GM18907 (cell line): Measurements from ENCODE around the gene OST4.

Source experiments
- ATAC-seq: cut with Tn5 transposase; IDR thresholded peaks from one replicate; pipeline ENCODE4 v1.9.1; 2021; ENCODE audit warnings: mild to moderate bottlenecking, moderate library complexity; ENCODE audit not compliant: unreplicated experiment

The OST4 gene

DNA sequence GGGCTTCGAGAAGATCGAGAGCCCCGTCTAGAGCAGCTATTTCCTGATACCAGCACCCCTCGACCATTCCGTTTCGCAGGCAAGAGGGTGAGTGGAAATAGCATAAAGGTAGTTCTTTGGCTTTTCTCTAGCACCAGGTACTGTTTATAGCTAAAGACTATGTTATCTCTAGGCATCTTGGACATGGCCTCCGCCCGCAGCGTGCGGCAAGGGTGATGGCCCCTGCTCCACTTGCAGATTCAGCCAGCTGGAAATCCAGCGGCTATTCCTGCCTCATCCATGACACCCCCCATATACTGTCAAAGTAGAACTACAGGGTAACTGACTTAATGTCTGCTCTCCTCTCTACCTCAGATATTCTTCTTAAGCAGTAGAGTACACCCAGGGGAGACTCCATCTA lies 16.7 kb downstream of the OST4 start:
- ATAC-seq = no peak

GRCh38 chr2:27053776-27054175 lies 17.7 kb downstream of the OST4 start:
- no peak for ATAC-seq

GRCh38 chr2:27053321-27053720 lies 18.1 kb downstream of the OST4 start:
- ATAC-seq = no peak

DNA sequence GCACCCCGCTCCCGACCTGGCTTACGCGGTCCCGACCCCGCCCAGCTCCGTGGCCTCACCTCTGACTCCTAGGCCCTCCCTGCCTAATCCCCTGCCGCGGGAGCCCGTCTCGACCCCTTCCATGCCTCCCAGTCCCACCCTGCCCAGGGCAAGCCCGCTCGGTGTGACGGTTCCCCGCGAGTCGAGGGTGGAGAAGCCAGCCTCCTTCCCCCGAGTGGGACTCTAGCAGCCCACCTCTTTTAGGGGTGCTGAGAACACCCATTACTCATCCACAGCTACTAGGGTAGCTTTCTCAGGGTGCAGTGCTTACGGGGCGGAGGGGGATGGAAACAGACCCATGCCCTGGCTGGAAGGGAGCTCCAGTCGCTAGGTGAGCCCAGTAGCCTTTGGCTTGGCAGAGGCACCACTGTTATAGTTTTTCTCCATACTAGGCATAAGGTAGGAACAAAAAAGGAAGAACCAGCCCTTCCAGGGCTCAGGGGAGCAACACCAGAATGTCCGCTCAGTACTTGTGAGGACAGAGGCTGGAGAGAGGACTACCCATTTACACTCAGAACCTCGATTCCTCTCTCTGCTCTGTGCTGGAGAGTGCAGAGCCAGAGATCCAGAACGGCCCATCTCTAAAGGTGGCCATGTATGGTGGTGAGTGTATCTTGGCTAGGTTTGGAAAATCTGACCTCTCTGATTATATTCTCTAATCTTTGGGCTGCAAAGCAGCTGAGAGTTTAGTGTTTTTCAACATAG lies 19.4 kb downstream of the OST4 start:
- no peak for ATAC-seq

DNA sequence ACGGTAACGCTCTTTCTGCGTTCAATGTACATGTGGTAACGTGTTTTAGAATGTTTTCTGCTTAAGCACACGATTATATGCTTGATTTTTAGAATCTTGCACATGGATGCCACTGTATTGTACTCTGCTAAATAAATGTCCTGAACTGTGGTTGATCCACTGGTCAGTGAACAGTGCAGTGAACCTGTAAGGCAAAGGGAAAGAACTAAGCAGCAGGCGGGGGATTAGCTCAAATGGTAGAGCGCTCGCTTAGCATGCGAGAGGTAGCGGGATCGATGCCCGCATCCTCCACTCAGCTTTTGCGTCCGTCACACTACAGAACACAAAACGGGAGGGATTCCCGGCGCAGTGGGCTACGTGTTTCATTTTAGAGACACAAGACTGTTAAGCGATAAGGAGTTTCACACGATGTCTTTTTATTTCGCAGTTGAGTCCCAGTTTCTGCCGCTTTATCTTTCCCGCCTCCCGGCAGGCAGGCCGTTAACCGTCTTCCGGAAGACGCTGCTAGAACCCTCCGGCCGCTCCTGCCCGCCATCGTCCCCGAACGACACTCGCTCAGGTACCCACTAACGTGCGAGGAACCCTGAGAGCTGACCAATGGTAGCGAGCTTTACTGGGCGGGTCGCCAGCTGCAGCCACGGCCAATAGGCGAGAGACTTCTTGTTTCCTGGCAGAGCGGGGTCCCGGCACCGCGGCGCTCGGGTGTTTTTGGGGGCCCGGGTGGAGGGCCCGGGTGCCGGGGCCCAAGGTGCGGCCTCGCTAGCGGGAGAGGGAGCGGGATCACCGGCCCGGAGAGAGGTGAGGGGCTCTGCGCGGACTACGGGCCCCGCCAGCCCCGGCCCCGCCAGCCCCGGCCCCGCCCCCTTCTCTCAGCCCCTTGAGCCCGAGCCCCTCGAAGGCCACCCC lies 20.2 kb downstream of the OST4 start, which contains the start of gene AGBL5:
Gene AGBL5, plus strand, starts transcription at position 673 of the 906 bp plus-strand sequence. CDS start 1,291 bp downstream, outside the sequence.
- ATAC-seq = peak; percentile 69

- ATAC-seq = peak; percentile 61
These were observed 21.0 kb downstream of the OST4 start for GRCh38 chr2:27050281-27050995.

GRCh38 chr2:27049422-27050280 lies 21.8 kb downstream of the OST4 start:
- peak; percentile 26 for ATAC-seq

DNA sequence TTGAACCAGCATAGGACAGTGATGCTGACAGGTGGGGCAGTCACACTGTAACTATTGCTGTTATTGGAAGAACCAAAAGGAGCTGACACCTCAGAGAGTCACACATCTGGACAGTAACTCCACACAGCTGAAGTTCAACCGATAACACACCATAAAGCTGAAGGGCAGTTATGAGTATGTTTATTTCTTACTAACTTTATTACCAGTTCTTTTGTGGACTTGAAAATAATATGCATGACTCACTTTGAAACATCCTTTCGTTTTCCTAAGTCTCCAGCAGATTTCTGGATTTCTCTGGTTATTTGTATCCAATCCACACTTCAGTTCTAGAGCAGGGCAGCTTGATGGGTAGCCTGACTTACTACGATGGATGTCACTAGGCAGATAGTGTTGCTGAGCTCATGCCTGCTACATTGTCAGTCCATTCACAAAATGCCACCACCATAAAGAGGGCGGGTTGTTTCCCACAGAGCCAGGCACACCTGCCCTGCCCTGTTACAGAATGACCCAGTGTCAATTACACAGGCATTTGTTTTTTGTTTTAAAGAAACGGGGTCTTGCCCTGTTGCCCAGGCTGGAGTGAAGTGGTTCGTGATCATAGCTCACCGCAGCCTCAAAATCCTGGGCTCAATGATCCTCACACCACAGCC lies 28.3 kb downstream of the OST4 start:
- ATAC-seq = no peak

DNA sequence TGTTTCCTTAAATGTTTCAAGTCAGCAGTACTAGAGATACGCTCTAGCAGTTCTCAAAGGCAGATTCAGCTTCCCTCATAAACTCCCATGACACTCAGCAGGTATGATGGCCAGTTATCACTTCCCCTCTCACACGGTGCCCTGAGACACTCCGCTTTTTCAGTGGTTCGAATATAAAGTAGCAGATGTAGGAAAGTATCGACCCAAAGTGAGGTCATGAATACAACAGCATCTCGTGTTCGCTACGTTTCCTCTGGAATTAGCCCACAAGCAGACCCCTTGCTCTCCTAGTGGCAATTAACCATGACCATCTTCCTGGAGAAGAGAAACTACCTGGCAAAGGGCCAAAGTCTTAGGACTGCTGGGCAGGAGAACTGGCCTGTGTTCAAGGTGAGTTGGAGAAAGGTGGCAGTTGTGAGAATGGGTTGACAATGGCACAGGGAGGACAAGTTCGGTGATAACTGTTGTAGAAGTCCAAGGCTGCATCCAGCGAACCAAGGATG lies 29.2 kb downstream of the OST4 start:
- no peak for ATAC-seq

- no peak for ATAC-seq
These were observed 29.7 kb downstream of the OST4 start for GRCh38 chr2:27041752-27042151.

DNA sequence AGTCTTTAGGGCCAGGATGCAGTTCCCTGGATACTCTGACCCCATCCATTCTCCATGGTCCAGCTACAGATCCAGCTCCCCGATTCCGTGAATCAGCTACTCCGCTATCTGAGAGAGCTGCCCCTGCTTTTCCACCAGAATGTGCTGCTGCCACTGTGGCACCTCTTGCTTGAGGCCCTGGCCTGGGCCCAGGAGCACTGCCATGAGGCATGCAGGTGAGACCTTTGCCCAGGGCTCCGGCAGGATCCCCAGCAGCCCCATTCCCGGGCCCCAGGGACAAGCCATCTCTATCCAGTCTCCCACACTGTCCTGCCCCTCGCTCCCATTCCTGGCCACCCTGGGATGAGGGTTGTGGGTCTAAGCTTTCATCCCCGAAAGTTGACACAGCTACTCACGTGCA lies 31.2 kb downstream of the OST4 start:
- no peak for ATAC-seq

GRCh38 chr2:27039871-27040270 lies 31.6 kb downstream of the OST4 start:
- ATAC-seq = no peak

GRCh38 chr2:27039426-27039825 lies 32.0 kb downstream of the OST4 start:
- no peak for ATAC-seq

DNA sequence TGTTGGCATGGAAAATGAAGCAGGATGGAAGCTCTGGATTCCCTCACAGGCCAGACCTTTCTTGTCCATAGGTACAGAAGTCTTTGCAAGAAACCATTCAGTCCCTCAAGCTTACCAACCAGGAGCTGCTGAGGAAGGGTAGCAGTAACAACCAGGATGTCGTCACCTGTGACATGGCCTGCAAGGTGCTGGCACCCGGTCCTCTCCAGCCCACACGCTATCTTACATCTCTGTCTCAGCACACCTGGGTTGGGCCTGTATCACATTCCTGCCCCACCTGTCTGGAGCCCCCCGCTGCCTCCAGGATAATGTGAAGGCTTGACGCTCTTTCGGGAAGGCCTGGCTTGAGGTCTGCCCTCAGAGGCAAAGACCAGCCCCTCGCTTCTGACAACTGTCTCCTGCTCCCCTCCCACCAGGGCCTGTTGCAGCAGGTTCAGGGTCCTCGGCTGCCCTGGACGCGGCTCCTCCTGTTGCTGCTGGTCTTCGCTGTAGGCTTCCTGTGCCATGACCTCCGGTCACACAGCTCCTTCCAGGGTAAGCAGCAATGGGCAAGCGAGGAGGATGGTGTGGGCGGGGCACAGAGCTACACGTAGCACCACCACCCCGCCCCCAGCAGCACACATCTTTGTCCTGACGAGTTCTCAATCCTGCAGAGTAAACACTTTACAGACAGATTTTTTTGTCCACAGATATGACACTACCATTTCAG lies 32.7 kb downstream of the OST4 start:
- no peak for ATAC-seq

DNA sequence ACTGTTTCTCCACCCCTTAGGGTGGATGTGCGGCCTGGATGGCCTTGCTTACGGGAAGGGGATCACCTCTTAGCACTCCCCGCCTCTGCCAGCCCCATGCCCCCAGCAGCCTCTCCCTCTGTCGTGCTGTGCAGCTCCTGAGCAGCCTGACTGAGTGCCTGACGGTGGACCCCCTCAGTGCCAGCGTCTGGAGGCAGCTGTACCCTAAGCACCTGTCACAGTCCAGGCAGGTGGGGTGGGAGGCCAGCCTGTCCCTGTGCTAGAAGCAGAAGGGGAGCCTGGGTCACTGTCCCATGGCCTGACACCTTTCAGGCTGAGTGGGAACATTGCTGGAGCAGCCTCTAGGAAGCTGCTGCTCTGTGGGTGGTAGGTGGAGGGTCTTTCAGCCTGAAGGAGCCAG lies 33.4 kb downstream of the OST4 start:
- no peak for ATAC-seq

DNA sequence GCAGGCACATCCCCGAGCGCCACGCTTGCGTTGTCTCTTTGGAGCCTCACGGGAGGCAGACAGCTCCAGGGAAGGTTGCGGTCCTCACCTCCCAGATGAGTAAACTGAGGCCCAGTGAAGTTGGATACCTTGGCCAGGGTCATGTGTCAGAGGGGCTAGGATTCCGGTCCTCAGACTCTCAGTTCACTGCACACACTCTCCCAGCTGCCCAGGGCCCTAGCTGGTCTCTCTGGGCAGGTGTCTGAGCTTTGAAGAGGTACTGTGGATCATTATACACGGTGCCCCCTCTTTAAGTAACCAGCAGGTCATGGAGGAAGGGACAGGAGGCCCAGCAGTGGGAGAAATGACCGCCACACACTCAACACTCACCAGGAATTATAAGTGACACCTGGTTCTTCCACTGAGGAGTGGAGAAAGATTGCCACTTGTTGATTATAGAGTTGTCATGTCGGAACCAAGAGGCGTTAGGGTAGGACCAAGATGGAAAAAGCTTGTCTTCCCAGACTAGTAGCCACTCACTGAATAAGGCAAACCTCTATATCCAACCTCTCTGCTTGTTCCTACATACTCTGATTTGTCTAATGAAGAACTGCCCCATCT lies 38.1 kb downstream of the OST4 start:
- ATAC-seq = no peak

GRCh38 chr2:27032495-27033252 lies 38.8 kb downstream of the OST4 start, which contains the start of gene TMEM214:
TSS of gene TMEM214 (plus strand) at chr2:27032965. CDS start at chr2:27033016, 51 bp downstream.
- peak; percentile 91 for ATAC-seq

DNA sequence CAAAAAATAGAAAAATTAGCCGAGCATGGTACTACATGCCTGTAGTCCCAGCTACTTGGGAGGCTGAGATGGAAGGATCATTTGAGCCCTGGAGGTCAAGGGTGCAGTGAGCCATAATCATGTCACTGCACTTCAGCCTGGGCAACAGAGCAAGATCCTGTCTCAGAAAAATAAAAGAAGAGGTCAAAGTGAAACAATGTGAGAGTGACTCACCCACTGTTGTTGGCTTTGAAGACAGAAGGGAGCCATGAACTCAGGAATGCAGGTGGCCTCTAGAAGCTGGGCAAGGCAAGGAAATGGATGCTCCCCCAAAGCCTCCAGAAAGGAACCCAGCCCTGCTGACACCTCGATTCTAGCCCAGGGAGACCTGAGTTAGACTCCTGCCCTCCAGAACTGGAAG lies 42.4 kb downstream of the OST4 start:
- ATAC-seq = no peak
